HepG2 (cell line): ENCODE data around the gene BET1. TPM values are rescaled to one million over a fixed set of nuclear protein-coding genes. Genes with fewer than 3 reads are reported as not detected.

Source experiments
- ASH2L ChIP-seq: fragments of 300-600, 200-600 bp; sonication (generic); IDR thresholded peaks from 2 replicates; pipeline ENCODE4 v1.7.0; 2017; ENCODE audit warnings: low read depth, mild to moderate bottlenecking, moderate library complexity, mixed read lengths, low read length; ENCODE audit not compliant: insufficient read length
- GATAD1 ChIP-seq: IDR thresholded peaks from 2 replicates; pipeline ENCODE4 v1.6.1; 2016; ENCODE audit warnings: missing genetic modification reagents, missing compliant biosample characterization
- HMGA1 ChIP-seq: sonication (generic); formaldehyde crosslinking; conservative IDR thresholded peaks from 2 replicates; pipeline ENCODE4 v1.4.0; 2020; ENCODE audit warnings: missing genetic modification reagents
- HOXA5 ChIP-seq: sonication (generic); formaldehyde crosslinking; IDR thresholded peaks from 2 replicates; pipeline ENCODE4 v1.4.0; 2020; ENCODE audit warnings: missing genetic modification reagents
- HOXA9 ChIP-seq: sonication (generic); formaldehyde crosslinking; IDR thresholded peaks from 2 replicates; pipeline ENCODE4 v1.8.1; 2022; ENCODE audit warnings: missing genetic modification reagents, mild to moderate bottlenecking, moderate library complexity, borderline replicate concordance
- KDM3A ChIP-seq: IDR thresholded peaks from 2 replicates; pipeline ENCODE4 v1.6.1; 2018; ENCODE audit warnings: low read depth, missing compliant biosample characterization
- MXI1 ChIP-seq: IDR thresholded peaks from 3 replicates; pipeline ENCODE4 v1.6.1; 2012; ENCODE audit warnings: low read depth, low read length, inconsistent platforms, borderline replicate concordance
- NFYB ChIP-seq: sonication (generic); formaldehyde crosslinking; IDR thresholded peaks from 2 replicates; pipeline ENCODE4 v1.4.0; 2020; ENCODE audit warnings: missing genetic modification reagents
- NR2F6 ChIP-seq, 2 experiments: IDR thresholded peaks; 2 replicates each; pipeline ENCODE4 v1.6.1; 2016; ENCODE audit warnings: antibody characterized with exemption in 1 of 2, mild to moderate bottlenecking in 1 of 2
- PHF5A ChIP-seq: IDR thresholded peaks from one replicate; pipeline ENCODE4 v1.6.1; 2018; ENCODE audit warnings: low read depth, missing genetic modification reagents; ENCODE audit not compliant: unreplicated experiment
- SIN3B ChIP-seq: fragments of 150-350 bp; IDR thresholded peaks from 2 replicates; pipeline ENCODE4 v1.6.1; 2014; ENCODE audit warnings: low read length
- SP2 ChIP-seq: sonication (generic); formaldehyde crosslinking; IDR thresholded peaks from 2 replicates; pipeline ENCODE4 v1.5.1; 2020; ENCODE audit warnings: mild to moderate bottlenecking, missing genetic modification reagents
- ZFX ChIP-seq: sonication (generic); formaldehyde crosslinking; IDR thresholded peaks from 2 replicates; pipeline ENCODE4 v1.4.0; 2020; ENCODE audit warnings: mild to moderate bottlenecking, low read depth, missing genetic modification reagents, moderate library complexity
- ZNF235 ChIP-seq: sonication (generic); formaldehyde crosslinking; IDR thresholded peaks from 2 replicates; pipeline ENCODE4 v1.8.1; 2023; ENCODE audit warnings: mild to moderate bottlenecking, missing genetic modification reagents, borderline replicate concordance
- ZNF333 ChIP-seq: sonication (generic); formaldehyde crosslinking; IDR thresholded peaks from 2 replicates; pipeline ENCODE4 v1.4.0; 2020; ENCODE audit warnings: mild to moderate bottlenecking, missing genetic modification reagents, borderline replicate concordance
- ZNF343 ChIP-seq: sonication (generic); formaldehyde crosslinking; IDR thresholded peaks from 2 replicates; pipeline ENCODE4 v1.4.0; 2020; ENCODE audit warnings: mild to moderate bottlenecking, missing genetic modification reagents
- ZNF484 ChIP-seq: sonication (generic); formaldehyde crosslinking; IDR thresholded peaks from 2 replicates; pipeline ENCODE4 v1.5.1; 2020; ENCODE audit warnings: mild to moderate bottlenecking, low read depth, missing genetic modification reagents, borderline replicate concordance
- ZNF572 ChIP-seq: sonication (generic); formaldehyde crosslinking; IDR thresholded peaks from 2 replicates; pipeline ENCODE4 v1.5.1; 2020; ENCODE audit warnings: mild to moderate bottlenecking, missing genetic modification reagents
- ZNF782 ChIP-seq: sonication (generic); formaldehyde crosslinking; IDR thresholded peaks from 2 replicates; pipeline ENCODE4 v1.4.0; 2020; ENCODE audit warnings: missing genetic modification reagents, mild to moderate bottlenecking, borderline replicate concordance
- polyA plus RNA-seq, 8 experiments: library from polyadenylated mRNA; depleted of rRNA in 3 of 8; stranded (reverse) in 7 of 8; unstranded in 1 of 8; fragments of >200 nt; fragmentation: Illumina TruSeq in 4 of 8; extraction: Trizol in 4 of 8; gene quantifications; 2 replicates each; pipeline versions ENCODE4 v1.2.1 to v1.2.3, GENCODE V29; 2011 to 2016; ENCODE audit warnings: low read depth in 4 of 8, missing spikeins in 1 of 8, mixed read lengths in 1 of 8; ENCODE audit not compliant: insufficient read depth in 1 of 8
- total RNA-seq, 5 experiments: library from RNA; depleted of rRNA; stranded (reverse); fragments of >200 nt; fragmentation: Illumina TruSeq; extraction: Trizol; gene quantifications; 2 replicates each; pipeline ENCODE4 v1.2.3, GENCODE V29; 2016; ENCODE audit warnings: low read depth in 1 of 5
- TF ChIP-seq, protein P1 (sequence below): sonication (generic); formaldehyde crosslinking; IDR thresholded peaks from 2 replicates; pipeline ENCODE4 v1.8.0; 2022; ENCODE audit warnings: missing genetic modification reagents, mild to moderate bottlenecking, inconsistent platforms, borderline replicate concordance
- TF ChIP-seq, protein P2 (sequence below): sonication (generic); formaldehyde crosslinking; IDR thresholded peaks from 2 replicates; pipeline ENCODE4 v1.4.0; 2020; ENCODE audit warnings: mild to moderate bottlenecking, missing genetic modification reagents
- TF ChIP-seq, protein P3 (sequence below): IDR thresholded peaks from 2 replicates; pipeline ENCODE4 v1.6.1; 2016; ENCODE audit warnings: missing compliant biosample characterization, missing genetic modification reagents, borderline replicate concordance
- TF ChIP-seq, protein P4 (sequence below): sonication (generic); formaldehyde crosslinking; IDR thresholded peaks from 2 replicates; pipeline ENCODE4 v1.4.0; 2020; ENCODE audit warnings: missing genetic modification reagents; ENCODE audit errors: not compliant biosample characterization

BET1 gene
- total and polyA plus RNA-seq, 2 of the 13 experiments (the other 11 are each of a cell fraction or from before 2014, with no cell fraction given), result 23.8 to 33.7 TPM

DNA sequence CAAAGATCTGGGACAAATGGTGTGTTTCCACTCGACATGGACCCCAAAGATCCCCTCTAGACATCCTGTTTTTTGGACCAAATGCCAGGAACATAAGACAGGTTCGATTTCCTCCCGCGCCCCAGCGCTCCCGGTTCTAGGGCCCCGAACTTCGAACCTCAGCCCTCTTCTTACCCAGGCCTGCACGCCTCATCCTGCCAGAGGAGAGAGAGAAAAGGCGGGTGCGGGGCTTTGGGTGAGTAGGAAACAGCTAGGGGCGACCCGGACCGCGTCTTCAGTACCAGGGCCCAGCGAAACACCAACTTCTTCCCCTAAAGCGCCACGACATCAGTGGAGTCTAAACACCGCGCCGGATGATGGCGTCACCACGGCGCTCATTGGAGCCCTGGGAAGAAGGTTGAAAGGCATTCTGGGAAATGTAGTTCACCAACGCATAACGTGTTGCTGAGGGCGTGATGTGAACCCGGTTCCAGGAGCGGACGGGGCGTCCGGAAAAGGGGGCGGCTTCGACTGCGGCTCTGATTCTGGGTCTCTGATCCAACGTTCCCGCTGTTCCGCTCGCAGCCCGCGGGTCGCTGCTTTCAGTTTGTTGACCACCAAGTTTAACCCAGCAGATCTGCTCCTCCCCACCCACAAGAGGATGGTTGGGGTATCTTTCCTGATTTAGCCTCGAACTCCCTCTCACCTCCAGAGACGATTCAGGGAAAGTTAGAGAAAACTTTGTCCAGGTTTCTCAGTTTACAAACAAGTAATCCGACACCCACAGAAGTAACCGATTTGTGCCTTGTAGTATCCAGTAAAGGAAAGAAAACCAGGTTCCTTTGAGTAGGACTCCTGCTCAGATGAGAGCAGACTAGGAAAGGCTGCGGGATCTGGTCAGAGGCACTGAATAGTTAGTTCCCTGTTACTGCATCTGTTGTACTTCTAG, at the start of gene BET1 (continued):
- TF ChIP-seq NFYB (CRISPR knock-in tag), result peak; percentile 86
- peak; percentile 83 for TF ChIP-seq SIN3B
- TF ChIP-seq ZNF343 (CRISPR knock-in tag), result 0 out of 2 replicates have a peak, but pooled peaks have one; percentile 51
- TF ChIP-seq ASH2L, result peak; percentile 82
- TF ChIP-seq PHF5A (CRISPR knock-in tag), result no peak
- no peak for TF ChIP-seq ZNF782 (CRISPR knock-in tag)
- TF ChIP-seq HOXA5 (CRISPR knock-in tag), result peak; percentile 47; the same call in 1 of the 2 replicates
- TF ChIP-seq, protein P1, sequence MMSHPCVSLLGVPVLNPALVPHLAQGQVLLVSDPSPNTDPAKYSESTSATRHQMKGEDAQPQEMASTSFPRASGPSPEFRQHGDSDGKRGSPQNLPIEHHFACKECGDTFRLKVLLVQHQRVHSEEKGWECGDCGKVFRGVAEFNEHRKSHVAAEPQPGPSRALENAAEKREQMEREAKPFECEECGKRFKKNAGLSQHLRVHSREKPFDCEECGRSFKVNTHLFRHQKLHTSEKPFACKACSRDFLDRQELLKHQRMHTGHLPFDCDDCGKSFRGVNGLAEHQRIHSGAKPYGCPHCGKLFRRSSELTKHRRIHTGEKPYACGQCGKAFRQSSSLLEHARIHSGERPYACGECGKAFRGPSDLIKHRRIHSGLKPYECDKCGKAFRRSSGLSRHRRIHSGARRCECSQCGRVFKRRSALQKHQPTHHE (CRISPR knock-in tag), result peak; percentile 64; the same call in 1 of the 2 replicates
- TF ChIP-seq HMGA1 (CRISPR knock-in tag), result no peak
- TF ChIP-seq MXI1, result peak; percentile 76; the same call in 1 of the 3 replicates
- 0 out of 2 replicates have a peak, but pooled peaks have one; percentile 41 for TF ChIP-seq ZNF333
- TF ChIP-seq ZNF235, result no peak
- TF ChIP-seq, protein P2, sequence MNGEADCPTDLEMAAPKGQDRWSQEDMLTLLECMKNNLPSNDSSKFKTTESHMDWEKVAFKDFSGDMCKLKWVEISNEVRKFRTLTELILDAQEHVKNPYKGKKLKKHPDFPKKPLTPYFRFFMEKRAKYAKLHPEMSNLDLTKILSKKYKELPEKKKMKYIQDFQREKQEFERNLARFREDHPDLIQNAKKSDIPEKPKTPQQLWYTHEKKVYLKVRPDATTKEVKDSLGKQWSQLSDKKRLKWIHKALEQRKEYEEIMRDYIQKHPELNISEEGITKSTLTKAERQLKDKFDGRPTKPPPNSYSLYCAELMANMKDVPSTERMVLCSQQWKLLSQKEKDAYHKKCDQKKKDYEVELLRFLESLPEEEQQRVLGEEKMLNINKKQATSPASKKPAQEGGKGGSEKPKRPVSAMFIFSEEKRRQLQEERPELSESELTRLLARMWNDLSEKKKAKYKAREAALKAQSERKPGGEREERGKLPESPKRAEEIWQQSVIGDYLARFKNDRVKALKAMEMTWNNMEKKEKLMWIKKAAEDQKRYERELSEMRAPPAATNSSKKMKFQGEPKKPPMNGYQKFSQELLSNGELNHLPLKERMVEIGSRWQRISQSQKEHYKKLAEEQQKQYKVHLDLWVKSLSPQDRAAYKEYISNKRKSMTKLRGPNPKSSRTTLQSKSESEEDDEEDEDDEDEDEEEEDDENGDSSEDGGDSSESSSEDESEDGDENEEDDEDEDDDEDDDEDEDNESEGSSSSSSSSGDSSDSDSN, result peak; percentile 33; the same call in 1 of the 2 replicates
- no peak for TF ChIP-seq ZNF484 (CRISPR knock-in tag)
- 0 out of 2 replicates have a peak, but pooled peaks have one; percentile 79 for TF ChIP-seq ZNF572
- TF ChIP-seq, protein P3, sequence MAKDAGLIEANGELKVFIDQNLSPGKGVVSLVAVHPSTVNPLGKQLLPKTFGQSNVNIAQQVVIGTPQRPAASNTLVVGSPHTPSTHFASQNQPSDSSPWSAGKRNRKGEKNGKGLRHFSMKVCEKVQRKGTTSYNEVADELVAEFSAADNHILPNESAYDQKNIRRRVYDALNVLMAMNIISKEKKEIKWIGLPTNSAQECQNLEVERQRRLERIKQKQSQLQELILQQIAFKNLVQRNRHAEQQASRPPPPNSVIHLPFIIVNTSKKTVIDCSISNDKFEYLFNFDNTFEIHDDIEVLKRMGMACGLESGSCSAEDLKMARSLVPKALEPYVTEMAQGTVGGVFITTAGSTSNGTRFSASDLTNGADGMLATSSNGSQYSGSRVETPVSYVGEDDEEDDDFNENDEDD (CRISPR knock-in tag), result 0 out of 2 replicates have a peak, but pooled peaks have one; percentile 45
- TF ChIP-seq HOXA9 (CRISPR knock-in tag), result no peak
- TF ChIP-seq NR2F6 (IDR thresholded peaks at IDR 0.05), result no peak
- TF ChIP-seq NR2F6 (CRISPR knock-in tag; IDR thresholded peaks at IDR 0.05), result 0 out of 2 replicates have a peak, but pooled peaks have one; percentile 17
- TF ChIP-seq, protein P4, sequence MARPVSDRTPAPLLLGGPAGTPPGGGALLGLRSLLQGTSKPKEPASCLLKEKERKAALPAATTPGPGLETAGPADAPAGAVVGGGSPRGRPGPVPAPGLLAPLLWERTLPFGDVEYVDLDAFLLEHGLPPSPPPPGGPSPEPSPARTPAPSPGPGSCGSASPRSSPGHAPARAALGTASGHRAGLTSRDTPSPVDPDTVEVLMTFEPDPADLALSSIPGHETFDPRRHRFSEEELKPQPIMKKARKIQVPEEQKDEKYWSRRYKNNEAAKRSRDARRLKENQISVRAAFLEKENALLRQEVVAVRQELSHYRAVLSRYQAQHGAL (CRISPR knock-in tag), result no peak
- peak; percentile 97 for TF ChIP-seq ZFX (CRISPR knock-in tag)
- peak; percentile 13; the same call in 1 of the 2 replicates for TF ChIP-seq KDM3A (CRISPR knock-in tag)
- peak; percentile 98 for TF ChIP-seq GATAD1 (CRISPR knock-in tag)
- TF ChIP-seq SP2 (CRISPR knock-in tag), result 0 out of 2 replicates have a peak, but pooled peaks have one; percentile 28
